8988T (cell line): ENCODE results near the gene DCTN1.

Source experiments
- DNase-seq: peaks from one replicate; pipeline ENCODE4 v3.0.0; 2011

The DCTN1 gene

DNA sequence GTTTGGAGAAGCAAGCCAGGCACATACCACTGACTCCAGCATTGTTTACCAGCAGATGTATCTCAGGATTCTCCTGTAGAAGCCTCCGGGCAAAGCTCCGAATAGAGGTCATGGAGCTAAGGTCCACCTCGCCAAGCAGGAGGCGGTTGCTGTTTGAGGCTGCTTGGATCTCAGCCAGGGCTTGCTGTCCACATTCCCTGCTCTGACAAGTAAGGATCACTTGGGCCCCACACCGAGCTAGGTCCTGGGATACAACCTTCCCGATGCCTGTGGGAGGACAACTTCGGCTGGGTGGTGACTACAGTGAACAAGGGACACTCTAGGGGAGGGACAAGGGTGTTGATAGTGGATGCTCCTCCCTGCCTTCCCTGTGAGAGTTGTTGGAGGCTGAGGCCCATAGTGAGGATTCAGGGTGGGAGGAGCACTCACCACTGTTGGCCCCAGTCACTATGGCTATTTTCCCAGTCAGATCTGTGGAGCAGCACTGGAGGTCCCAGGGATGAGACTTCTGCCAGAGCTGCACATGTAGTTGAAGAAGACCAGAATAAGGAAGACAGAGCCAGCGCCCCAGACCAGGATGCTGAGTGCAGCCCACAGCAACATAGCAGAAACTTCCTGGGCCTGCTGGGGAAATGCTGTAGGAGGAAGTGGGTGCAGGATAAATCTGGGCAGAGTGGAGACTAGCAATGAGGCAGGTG lies 33.0 kb upstream of the DCTN1 start:
- no peak for DNase-seq

DNA sequence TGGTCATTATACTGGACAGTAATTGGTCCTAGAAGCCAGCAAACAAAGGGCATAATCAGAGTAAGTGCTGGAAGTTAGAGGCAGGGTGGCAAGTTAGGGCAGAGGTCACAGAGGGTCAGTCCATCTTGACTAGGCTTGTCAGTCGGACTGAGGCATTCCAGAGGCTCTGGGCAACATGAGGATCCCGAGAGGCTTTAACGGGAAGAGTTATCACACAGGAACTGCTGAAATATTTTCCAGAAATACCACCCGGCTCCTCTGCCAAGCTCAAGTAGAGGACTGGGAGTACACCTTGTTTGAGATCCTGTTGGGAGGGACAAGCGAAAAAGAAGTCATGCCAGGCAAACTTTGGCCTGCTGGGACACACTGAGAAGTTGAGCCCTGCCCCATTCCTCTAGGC lies 27.6 kb upstream of the DCTN1 start:
- DNase-seq = no peak

DNA sequence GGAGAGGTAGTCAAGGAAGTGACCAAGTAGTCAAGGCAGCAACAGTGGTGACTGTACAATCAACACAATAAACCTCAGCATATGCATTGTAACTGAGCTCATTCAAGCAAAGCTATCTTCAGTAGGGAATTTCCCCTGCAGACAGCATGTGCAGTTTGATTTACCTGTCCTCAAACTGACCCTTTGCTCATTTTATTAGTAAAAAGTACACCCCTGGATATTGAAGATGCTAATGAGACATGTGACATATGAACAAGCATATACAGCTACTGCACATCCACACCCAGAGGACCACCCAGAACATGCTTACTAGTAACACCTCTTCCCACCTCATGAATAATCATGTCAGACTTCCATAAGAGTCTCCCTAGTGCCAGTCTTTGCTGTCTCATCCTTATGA lies 25.9 kb upstream of the DCTN1 start:
- DNase-seq = no peak

DNA sequence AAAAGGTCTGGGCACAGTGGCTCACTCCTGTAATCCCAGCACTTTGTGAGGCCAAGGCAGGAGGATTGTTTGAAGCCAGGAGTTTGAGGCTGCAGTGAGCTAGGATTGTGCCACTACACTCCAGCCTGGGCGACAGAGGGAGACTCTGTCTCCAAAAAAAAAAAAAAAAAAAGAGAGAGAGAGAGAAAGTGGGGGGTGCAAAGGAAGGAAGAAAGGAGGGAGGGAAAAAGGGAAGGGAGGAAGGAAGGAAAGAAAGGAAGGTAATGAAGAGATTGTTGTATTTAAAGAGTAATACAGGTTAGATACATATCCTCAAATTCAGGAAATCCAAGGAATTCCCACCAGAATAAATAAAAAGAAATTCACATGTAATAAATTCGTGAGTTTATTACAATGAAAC lies 21.8 kb upstream of the DCTN1 start:
- DNase-seq = no peak

DNA sequence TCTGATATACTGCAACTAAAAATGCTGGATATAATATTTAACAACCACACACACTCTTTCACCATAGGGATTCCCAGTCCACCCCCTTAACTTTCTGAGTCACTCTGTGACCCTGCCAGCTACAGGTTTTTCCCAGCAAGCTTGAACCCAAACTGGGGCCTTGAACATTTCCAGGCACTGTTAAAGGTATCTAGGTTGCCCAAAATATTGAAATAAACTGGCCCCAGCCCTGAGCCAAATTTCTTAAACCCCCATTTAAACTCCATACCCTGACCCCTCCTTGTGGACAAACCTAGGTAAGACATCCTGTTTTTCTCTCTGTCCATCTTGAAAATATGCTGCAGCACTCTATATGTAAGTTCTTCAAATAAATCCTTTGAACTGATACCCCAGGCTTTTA lies 19.7 kb upstream of the DCTN1 start:
- DNase-seq = no peak

DNA sequence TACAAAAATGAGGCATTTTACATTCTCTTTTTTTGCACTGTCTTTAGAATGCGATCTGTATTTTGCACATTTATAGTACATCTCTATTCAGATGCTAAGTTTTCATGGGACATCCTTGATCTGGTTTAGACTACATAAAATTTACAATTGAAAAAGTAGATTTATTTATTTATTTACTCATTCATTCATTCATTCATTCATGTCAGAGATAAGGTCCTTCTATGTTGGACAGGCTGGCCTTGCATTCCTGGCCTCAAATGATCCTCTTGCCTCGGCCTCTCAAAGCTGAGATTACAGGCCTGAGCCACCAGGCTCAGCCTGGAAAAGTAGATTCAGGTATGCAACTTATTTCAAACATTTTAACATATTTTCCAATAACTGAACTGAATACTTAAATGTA lies 16.0 kb upstream of the DCTN1 start:
- no peak for DNase-seq

DNA sequence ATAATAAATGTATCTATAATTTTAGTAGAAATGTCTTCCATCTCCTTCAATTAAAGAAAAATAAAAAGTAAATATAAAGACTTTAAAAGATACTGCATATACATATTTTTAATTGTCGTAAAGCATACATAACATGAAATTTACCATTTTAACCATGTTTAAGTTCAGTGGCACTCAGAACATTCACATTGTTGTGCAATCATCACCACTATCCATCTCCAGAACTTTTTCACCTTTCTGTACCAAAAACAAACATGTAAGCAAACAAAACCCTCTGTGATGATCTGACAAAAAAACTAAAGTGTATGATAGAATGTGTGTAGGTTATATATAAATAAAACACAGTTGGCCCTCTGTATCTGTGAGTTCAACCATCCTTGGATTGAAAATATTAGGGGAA lies 13.4 kb upstream of the DCTN1 start:
- DNase-seq = no peak

DNA sequence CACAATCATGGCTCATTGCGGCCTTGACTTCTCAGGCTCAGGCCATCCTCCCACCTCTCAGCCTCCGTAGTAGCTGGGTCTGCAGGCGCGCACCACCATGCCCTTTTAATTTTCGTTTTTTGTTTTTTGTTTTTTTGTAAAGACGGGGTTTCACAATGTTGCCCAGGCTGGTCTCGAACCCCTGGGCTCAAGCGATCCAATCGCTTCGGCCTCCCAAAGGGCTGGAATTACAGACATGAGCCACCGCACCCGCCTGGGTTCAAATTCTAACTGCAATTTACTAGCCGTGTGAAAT lies 12.3 kb upstream of the DCTN1 start:
- no peak for DNase-seq

DNA sequence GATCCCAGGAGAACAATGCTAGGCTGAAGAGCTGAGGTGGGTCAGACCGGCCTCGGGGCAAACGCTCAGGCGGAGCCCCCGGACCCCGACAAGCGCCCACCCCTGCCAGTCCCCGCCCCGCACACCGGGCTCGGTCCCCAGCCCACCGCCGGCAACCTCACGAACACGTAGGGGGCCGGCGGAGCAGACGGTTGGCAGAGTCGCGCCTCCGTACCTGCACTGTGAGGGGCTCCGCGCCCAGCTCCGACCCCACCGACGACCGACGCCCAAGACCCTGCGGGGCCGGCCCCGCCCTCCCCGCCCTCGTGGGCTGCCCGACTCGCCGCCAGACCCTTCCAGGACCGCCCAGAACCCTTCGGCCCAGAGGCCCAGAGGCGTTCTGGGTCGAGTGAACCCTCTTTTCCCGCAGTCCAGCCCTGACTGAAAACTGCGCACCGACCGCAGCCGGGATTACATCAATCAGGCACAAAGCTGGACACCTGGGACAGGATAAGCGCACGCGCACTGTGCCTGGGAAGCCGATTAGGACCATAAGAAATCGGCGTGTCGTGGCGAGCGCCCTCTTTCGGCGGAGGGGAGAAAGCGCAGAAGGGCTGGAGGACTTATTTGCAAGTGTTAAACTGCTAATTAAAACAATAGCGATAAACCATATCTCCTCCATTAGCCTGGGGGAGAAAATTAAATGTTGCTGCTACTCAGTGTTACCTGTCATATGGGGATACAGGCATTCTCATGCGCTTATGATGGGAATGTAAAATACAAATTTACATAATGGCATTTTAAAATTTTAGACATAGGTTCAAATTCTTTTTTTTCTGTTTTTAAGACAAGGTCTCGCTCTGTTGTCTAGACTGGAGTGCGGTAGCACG lies 11.7 kb upstream of the DCTN1 start:
- no peak for DNase-seq

DNA sequence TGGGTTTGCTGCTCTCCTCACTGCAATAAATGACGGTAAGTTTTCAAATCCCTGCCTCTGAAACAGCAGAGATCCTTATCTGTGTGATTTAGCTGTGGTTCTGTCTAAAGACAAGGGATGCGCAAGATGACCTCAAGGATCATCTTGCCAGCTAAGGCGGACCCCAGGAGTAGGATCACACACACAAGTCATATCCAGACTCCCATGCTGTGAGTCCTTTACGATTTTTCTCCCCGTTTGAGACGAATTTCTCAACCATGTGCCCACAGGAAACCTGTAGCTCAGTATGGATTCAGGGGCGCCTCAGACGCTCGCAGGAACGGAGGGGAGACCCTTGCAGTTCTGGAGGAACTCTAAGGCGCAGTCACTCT lies 11.1 kb upstream of the DCTN1 start:
- no peak for DNase-seq

DNA sequence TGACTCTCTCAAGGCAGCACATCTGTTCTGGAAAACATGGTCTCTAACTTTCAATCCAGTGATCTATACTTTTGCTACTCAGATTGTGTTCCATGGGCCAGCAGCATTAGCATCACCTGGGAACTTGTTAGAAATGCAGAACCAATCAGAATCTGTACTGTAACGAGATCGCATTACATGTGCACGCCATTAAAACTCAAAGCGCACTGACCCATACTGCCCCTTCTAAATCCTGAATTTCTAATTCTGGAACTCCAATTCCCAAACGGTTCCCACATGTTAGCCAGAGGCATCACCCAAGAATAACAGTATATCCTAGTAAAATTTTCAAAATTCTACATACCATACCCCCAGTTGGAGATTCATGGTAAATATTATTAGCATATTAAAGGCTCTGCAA lies 10.5 kb upstream of the DCTN1 start:
- DNase-seq = no peak

DNA sequence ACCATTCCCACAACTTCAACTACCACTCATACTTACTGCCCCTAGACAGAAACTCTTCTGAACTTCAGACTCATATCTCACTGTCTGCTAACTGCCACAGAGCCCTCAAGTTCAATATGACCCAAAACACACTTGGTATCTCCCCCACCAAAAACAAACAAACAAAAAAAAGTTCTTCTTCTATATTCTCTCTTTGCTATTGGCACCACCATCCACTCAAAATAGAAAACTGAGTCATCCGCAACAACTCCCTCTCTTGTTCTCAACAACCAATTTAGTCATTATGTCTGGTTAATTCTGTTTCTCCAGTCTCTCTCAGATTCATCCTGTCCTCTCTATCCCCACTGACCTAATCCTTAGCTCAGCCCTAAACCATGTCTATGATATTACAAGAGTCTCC lies 7.2 kb upstream of the DCTN1 start:
- no peak for DNase-seq

DNA sequence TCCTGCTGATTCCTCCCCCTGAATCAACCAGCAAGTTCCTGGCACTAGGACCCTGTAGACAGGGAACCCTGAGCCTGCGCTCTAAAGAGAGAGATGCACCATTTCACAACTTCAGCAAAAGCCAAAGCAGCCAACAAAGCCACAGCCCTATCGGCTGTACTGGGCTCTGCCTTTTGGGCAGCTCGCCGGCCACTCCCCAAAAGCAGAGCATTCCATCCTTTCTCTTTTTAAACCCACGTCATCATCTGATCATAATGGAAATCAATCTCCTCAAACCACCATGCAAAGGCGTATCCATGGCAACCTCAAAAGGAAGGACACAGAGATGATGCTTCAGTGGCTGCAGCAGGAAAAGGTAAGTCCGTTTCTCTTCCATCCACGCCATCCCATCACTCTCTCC lies 5.3 kb upstream of the DCTN1 start:
- no peak for DNase-seq

DNA sequence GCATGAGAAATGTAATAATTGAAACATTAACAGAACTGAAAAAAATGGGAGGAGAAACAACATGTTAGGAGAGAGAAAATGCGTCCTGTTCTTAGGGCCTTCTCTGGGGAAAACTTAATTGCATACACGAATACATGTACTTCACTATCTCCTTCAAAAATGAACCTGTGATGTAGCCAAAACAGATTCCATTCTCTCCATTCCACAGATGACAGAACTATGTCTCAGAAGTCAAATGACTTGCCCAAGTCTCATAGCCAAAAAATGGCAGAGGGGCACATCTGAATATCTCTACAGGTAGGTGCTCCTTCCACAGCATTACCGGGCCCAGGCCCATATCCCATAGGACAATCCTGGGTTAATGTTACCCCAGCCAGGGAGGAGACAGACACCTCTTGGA lies 3.9 kb upstream of the DCTN1 start:
- DNase-seq = no peak

DNA sequence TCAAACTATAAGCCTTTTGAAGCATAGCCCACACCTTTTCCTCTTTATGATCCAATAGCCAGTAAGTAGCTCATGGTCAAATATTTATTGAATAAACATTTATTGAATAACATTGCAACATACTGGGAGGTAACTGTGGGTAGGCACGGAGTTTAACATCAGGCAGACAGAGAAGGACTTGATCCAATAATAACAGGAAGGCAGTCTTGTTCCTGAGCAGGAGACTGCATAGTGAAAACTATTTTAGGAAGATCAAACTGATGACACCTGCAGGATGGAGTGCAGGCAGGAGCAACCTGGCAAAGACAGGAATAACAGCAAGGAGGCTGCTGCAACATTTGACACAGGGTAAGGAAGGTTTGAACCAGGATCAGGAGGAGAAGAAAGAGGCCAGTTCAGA lies 3.1 kb upstream of the DCTN1 start:
- DNase-seq = no peak

DNA sequence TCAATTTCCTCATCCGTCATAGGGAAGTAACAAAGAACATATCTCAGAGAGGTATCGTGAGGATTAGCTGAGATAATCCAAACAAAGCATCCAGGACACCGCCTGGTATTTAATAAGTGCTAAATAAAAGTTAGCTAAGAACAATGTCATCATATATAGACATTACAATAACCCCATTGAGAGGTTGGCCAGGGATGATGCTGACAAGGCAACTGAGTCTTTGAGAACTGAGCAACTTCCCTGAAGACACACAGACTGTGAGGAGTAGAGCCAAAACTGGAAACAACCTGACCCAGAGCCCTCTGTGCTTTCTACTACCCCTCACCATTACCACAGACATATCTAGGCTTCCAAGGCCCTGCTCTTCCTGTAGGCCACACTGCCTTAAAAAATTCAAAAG lies 1.6 kb upstream of the DCTN1 start:
- no peak for DNase-seq

DNA sequence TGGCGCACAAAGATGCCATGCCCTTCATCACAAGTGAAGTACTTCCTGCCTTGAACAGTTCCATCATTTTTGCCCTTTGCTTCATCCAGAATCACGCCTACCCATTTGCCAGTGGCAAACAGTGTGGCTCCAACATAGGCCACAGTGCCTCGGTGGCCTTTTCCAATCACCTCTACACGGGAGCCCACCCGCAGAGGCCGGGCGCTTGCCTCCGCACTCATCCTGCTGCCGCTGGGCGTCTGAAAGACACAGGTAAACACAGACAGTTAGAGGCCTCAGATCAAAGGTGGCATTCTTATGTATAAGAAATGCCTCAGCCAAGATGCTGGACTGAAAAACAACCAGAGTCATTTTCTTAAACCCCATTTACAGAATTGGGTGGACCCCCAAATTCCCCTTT lies 2.1 kb downstream of the DCTN1 start:
- no peak for DNase-seq

DNA sequence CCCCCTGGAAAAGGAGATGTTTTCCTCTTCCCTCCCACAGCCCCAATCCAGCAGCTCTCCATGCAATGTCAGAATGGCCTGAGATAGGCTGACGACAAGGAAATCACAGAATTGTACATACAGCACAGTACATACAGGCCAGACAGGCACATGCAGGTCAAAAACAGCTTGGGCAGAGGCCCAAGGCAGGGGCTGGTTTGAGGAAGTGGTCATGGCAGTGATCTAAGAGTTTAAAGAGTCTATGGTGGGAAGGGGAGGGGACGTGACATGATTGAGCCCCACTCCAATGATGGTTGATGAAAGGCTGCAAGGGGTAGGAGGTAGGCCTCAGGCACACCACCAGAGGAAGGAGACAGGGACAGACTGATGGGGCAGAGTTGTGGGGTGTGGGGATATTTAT lies 4.3 kb downstream of the DCTN1 start:
- DNase-seq = no peak

DNA sequence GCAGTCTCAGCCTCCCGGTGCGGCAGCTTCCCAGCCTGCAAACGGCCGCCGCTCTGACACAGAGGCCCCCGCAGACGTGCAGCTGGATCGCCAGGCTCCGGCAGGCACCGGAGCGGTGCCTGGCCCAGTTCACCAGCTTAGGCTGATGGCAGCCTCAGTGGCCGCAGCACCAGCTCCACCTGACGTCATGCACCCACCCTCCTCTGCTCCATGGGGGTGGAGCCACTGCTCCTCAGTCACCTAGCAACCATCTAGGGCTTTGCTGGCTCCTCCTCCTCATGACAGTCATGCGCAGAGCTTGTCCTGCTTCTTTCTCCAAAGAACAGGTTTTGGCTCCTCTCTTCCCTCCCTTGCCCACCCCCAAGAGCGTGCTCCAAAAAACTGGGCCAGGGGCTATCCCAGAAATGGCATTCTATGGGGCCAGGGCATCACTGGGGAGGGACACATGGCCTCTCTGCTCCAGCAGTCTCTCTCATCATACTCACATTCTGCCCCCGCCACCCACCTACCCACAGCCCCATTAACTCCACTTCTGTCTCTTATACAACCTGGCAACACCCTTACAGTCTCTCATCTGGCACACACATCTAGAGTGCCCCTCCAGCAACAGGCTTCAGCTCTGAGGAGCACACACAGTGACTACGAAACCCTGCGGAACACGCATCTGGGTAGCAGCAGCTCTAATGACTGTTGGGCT lies 5.5 kb downstream of the DCTN1 start:
- no peak for DNase-seq

DNA sequence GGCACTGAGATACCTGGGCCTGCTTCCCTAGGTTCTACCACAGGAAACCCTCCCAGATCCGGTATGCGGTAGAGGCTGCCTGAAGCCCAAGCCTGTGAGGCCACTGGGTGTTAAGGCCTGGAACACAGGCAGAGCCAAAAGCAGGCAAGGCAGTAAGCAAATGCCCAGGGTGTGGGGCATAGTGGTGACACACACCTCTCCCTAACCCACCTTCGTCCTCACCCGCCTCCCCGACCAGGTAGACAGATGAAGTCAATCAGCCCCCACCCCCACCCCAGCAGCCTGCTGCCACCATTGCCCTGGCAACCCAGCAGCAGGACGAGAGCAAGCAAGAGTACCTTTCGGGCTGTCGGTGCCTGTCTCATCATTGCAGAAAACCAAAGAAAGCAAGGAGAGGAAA lies 6.1 kb downstream of the DCTN1 start:
- no peak for DNase-seq

DNA sequence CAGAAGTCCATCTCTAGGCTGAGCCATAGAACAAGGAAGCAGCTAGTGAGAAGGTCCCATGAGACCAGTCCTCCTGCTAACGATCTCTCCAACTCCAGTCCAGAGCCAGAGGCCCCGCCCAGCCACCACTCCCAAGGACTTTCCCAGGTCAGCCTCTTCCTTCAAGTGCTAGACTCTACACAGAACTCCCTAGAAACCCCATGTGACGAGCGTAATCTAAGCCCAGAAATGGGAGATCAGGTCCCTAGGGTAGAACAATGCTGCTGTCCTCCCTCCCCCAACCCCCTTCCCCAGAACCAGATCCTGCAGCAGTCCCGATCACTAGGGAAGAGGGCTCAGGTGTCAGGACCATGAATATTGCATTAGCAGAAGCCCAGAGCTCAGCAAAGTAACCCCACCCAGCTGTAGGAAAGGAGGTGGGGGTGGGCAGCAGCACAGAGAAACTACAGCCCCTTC lies 6.9 kb downstream of the DCTN1 start:
- no peak for DNase-seq

DNA sequence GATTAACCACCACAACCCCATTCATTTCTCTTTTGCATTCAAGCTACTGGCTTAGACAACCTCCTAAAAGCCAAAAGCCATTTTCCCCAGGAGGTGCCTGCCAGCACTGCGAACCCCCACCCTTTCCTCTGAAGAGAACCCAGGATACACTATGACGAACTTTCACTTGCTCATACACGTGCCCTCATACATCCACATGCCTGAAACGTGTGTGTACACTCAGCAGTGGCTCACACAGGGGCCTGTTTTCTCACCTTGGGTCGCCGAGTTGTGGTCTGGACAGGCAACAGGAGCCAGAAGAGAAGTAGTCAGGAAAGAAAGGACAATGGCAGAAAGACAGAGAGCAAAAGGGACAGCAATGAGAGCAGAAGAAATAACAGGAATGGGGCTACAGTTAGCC lies 7.4 kb downstream of the DCTN1 start:
- no peak for DNase-seq

DNA sequence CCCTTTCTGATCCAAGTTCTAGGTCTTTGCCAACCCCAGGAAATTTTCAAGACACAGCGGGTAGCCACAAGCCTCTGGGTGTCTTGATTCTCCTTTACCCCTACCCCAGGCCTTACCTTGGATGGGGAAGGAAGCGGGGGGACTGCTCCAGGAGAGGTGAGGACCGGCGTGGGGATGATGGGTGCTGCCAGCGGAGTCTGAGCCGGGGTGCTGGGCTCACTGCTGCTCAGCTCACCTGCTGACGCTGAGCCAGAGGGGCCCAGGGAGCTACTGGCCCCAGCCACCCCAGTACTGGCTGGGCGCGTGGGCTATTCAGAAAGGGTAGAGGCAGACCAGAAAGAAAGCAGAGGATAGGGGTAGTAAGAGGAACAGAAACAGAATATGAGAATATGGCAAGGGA lies 8.7 kb downstream of the DCTN1 start:
- DNase-seq = no peak

DNA sequence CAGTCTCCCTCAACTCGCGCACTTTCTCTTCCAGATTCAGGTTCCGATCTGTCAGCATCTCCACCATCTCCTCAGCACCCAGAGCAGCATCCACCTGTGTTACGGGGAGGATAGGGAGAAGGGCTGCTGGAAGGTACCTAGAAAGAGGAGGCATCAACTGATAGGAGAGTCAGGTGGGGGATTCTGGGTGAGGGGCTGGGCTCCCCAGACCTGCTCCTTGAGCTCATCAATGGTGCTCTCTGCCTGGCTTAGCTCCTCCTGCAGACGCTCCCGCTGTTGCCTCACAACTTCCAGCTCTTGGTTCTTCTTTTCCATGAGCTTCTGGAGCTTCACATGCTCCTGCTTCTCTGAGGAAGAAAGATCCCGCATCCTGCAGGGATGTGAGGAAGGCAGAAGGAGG lies 10.1 kb downstream of the DCTN1 start:
- no peak for DNase-seq
